Loucy (cell line): ENCODE results near the gene MED13L.

Source experiments
- EZH2phosphoT487 ChIP-seq: fragments of 200-600 bp; IDR thresholded peaks from 2 replicates; pipeline ENCODE4 v1.6.1; 2018; ENCODE audit warnings: antibody characterized with exemption, mild to moderate bottlenecking, moderate library complexity, borderline replicate concordance
- TF ChIP-seq, protein P1 (sequence below): fragments of 200-600 bp; sonication (generic); conservative IDR thresholded peaks from 2 replicates; pipeline ENCODE4 v1.5.1; 2014; ENCODE audit warnings: mild to moderate bottlenecking, antibody characterized with exemption, low read length

DNA sequence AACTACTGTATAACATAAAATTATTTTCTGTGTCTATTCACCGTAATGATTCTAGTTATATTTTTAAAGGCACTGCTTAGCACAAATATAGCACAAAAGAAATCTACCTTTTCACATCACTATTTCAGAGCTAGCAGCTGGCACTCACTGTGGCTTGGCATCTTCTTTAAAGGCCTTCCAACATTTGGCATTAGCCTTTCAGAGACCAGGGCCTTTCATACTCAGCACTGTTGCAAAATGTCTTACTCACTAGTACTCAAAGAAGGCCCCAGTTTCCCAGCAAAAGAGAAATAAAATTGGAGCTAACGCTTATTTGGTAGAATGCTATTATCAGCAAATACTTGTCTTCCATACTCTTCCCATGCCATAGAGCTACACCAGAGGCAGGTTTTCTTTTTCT, 238.4 kb downstream of the MED13L start:
- TF ChIP-seq, protein P1, sequence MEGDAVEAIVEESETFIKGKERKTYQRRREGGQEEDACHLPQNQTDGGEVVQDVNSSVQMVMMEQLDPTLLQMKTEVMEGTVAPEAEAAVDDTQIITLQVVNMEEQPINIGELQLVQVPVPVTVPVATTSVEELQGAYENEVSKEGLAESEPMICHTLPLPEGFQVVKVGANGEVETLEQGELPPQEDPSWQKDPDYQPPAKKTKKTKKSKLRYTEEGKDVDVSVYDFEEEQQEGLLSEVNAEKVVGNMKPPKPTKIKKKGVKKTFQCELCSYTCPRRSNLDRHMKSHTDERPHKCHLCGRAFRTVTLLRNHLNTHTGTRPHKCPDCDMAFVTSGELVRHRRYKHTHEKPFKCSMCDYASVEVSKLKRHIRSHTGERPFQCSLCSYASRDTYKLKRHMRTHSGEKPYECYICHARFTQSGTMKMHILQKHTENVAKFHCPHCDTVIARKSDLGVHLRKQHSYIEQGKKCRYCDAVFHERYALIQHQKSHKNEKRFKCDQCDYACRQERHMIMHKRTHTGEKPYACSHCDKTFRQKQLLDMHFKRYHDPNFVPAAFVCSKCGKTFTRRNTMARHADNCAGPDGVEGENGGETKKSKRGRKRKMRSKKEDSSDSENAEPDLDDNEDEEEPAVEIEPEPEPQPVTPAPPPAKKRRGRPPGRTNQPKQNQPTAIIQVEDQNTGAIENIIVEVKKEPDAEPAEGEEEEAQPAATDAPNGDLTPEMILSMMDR = no peak
- TF ChIP-seq EZH2phosphoT487 = no peak
